Stimulated activated CD4-positive, alpha-beta T cell treated with anti-CD3 and anti-CD28 coated beads, Interleukin-1b, Interleukin-23, amount 100 ng/mL, for 48 hours (primary cell): ENCODE data around the gene AKT1.

Experiments used
- DNase-seq: peaks from one replicate; pipeline ENCODE4 v3.0.0-alpha.2; 2020

Gene AKT1

GRCh38 chr14:104798300-104799243, 3.0 kb upstream of the AKT1 start:
- DNase-seq: no peak

DNA sequence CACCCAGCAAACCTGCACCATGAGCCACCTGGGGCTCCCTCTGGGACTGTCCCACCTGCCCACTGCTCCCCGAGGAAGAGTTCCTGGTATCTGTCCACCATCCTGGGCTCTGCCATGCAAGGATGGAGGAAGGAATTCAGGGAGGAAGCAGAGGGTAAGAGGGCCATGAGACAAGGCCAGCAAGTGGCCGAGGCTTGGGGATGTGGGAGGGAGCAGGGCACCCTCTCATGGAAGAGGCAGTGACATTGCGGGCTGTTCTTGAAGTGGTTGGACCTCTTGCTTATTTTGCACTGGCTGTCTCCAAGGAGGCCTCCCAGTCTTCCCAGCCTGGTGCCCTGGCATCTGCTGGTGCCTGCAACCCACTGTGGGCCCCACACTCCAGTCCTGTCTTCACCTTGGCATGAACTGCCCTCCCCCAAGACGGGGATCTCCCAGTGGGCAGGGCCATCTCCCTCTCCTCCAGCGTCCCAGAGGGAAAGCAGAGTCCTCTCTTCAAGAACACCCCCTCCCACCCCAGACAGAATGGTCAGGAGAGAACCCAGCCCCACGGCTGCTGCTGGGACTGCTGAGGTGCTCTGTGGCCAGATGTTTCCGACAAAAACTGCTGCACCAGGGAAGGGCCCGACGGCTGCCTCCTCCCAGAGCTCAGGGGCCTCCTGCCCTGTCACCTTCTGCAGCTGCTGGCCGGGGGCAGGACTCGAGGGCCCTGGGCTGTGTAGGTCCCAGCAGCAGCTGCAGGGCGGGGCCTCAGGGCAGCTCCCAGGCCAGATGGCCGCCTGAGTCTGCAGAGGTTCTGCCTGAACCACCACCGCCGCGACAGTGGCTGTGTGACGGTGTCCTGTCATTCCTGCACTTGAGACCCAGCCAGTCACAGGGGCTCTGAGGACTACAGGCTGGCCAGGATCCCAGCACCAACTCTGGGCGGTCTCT, 1.8 kb upstream of the AKT1 start:
- DNase-seq: no peak

DNA sequence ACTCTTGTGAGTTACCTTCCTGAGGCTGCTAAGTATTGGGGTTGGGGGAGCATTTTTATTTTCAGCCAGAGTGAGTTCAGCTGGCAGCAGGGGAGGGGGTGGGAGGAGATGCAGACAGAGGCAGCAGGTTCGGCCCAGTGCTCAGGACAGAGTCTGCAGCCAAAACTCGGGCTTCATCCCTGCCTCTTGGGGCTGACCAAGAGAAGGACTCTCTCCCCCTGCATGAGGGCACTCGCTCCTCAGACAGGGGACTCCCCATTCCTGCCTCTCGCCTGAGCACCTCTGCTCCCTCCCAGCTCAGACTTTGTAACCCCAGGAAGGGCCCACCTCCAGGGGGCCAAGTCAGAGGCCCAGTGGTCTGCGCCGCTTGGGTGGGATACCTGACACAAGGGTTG, 1.1 kb upstream of the AKT1 start:
- DNase-seq: no peak

GRCh38 chr14:104795781-104796686, 486 bp upstream of the AKT1 start:
- DNase-seq: no peak

DNA sequence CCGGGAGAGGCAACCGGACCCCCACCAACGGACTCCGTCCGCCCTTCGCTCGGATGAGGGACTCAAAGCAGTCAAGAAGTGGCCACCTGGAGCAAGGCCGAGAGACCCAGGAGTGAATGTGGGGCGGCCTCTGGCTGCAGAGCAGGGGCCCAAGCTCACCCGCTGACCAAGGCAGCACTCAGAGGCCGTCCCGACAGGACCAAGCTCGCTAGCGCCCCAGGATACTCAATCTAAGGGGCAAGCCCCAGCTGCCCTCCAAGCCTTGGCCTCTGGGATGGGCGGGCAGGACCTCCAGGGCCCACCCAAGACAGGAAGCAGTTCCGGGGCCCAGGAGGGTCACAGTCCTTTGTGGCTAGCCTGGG, 936 bp downstream of the AKT1 start:
- no peak for DNase-seq

- peak; percentile 40 for DNase-seq
Measured at GRCh38 chr14:104794099-104794498, 1.4 kb downstream of the AKT1 start.

DNA sequence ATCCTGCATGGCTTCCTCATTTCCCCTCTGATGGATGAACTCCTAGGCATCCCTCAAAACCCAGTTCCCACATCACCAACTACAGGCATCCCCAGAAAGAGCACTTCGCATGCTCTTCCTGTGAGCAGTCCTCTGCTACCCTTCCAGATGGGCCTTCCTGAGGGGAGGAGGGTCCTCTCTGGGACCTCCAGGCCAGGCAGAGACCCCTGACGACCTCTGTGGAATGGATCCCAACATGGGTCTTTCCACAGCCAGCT, 1.9 kb downstream of the AKT1 start:
- no peak for DNase-seq

- DNase-seq: no peak
Measured at GRCh38 chr14:104792945-104793702, 2.4 kb downstream of the AKT1 start.

DNA sequence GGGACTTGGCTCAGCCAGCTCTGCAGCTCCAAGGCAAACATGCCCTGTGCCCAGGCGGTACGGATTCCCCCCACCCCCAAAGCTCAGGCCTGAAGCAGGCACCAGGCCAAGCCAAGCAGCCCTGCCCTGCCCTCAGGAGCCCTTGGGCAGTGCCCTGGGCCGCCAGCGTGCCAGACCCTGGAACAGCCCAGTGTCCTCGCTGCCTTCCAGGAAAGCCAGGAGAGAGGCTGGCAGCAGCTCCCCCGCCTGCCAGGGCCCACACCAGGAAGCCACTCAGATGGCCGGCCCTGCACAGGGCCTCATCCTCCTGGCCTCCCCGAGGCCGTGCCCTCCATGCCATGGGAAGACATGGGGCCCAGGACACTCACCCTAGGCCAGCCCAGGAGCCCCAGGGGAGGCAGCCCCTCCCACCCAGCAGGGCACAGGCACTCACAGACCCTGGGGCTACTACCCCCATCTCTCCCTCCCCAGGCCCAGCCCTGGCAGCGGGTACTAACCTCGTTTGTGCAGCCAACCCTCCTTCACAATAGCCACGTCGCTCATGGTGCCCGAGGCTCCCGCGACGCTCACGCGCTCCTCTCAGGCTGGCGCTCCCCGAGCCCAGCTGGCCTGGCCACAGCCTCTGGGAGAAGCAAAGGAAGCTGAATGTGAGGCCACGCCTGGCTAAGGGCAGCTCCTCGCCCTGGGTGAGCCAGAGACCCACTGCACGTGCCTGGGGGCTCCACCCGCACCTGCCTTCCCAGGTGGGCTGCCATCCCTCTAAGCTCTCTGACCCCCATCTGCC, 3.3 kb downstream of the AKT1 start:
- DNase-seq: no peak

DNA sequence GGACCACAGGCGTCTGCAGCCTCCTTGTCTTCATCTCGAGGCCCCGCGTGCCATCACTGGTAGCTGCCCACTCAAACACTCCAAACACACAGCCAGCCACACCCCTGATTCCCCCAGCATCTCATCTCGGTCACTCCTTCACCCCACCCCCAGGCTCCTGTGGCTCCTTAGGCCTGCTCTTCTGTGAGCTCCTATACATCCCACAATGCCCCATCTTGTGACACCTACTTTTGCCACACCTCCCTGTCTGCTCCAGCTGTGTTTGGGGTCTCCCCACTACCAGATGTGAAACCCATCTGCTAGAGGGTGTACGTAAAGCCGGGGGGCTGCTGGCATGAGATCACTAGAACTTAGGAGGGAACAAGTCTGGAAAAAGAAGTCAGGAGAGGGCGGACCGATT, 4.1 kb downstream of the AKT1 start:
- DNase-seq: no peak

DNA sequence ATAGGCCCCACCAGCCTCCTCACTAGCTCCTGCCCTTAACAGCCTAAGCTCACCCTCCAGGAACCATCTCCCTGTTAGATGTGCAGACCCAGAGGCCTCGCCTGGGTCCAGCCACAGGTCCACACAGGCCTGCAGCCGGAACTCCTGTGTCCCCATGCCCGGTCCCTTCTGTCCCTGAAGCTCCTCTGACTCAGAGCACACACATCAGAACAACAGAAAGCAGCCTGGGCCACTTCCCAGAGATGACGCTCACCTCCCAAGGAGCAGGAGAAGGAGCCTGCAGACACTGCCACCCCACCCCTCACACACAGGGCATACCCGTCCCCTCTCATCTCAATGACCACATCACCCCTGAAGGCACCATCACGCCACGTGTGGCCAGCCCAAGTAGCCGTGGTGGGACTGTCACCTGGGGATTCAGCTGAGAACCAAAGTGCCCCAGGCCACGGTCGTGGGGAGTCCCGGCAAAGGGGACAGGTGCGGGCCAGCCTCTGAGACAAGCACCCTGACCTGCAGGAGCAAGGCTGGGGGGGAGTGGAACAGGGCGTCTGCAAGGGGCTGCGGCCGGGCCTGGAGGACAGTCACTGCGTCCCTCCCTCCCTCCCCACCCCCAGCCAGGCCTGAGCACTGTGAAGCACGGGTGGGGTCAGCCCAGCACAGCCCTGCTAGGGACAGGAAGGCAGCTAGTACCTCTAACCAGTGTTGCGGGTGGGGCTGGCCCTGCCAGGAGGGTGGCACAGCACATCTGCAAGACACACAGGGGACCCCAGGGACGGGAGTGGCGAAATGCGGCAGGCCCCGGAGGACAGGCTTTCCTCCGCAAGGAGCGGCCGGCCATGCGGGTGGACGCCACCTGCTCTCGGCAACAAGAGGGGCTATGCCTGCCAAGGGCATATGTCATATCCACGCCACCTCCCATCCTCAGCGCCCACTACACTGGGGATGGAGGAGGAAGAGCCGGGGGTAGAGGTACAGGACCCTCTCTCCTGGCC, 5.5 kb downstream of the AKT1 start:
- DNase-seq: no peak

GRCh38 chr14:104788873-104789663, 6.5 kb downstream of the AKT1 start:
- DNase-seq: no peak

DNA sequence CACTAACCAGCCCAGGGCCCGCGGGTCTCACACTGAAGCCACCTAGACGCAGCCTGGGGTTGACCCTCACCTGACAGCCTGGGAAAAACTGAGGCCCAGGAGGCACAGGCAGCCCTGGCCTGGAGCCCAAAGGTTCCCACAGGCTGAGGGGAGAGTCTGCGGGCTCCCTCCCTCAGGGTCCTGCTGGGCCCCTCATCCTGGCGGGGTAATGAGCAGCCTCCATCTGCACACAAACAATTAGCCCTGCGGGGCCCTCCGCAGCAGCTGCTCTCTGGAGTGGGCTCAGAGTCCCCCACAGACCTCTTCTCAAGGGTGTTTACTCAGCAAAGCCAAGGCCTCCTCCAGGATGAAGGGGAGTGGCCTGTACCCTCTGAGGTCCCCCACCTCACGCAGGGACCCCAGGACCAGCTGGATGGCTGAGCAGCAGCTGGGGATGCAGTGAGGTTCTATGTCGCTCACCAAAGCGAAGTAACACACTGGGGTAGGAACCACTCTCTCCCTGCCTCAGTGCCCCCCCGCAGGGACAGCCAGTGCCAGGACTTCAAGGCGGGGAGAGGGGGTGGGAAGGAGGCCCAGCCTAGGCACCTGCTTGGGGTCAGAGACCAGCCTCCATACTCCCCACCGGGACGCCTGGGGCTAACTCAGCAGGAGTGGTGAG, 7.3 kb downstream of the AKT1 start:
- DNase-seq: no peak

DNA sequence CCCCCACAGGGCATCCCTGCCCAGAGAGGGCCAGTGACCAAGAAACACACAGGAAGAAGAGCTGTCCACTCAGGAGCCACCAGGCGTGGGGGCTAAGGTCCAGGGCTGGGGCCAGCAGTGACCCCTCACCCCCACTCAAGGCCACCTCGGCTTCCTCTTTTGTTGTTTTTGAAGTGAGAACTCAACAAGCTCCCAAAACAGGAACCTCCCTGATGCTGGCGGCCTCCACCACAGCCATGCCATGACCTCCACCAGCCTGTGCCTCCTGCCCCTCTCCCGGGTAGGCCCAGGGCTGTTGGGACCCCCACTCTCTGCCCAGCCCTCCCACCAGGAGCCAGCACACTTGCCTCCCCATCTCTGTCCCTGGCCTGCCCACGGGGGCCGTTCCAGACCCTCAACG, 7.8 kb downstream of the AKT1 start:
- DNase-seq: no peak

DNA sequence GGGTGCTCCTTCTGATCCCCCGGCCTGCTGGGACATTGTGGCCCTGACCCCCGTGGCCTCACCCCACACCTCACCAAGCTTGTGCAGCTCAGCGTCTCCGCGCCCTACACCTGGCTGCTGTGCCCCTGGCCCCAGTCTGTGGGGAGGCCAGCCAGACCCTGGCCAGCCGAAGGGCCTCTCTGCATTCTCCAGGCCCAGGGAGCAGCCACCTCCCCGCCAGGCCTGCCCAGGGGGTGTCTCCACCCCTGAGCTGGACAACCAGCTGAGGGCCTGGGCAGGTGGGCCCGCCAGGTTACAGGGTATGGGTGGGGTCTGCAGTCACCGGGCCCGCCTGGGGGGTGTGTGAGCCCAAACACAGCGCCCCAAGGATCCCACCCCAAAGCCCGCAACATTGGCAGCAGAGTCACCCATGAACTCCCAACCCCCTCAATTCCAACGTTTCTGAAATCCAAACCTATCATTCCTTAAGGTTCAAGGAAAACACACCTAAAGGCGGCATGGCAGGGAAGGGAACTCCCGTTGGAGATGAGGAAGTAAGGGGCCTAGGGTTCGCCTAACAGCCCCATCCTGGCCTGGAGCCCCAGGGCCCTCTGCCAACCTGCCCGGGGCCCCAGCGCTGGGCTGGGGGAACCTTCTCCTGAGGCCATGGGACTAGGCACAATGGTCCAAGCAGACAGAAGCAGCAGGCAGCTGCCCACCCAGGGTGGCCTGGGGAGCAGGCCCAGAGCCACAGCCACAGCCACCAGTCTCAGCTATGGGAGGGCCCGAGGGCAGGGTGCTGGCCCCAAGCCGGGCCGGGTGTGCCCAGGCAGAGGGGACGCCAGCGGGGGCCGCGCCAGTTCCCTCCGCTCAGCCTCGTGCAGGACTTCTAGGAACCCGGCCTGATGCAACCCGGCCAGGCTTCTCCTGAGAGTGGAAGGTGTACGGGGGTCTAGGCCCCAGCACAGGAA, 8.5 kb downstream of the AKT1 start:
- no peak for DNase-seq

GRCh38 chr14:104786091-104786586, 9.4 kb downstream of the AKT1 start:
- no peak for DNase-seq

DNA sequence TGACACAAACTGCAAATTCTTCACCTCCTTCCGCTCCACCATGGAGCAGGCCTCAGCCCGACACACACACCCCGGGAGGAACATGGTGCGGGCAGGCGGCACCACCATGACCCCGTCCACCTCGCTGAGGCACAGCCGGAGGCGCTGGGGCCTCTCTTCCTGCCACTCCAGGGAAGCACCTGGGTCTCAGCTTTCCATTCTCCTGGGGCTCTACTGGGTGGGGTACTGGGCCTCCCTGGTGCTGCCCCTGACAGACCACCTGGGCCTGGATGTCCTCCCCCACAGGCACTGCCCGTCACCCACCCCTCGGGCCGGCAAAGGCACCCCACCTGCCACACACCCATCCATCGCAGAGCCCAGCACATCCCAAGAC, 9.9 kb downstream of the AKT1 start:
- DNase-seq: no peak
